Middle frontal gyrus (tissue), 1 donor: Measurements from ENCODE around the gene LIPI.
"Not testable (repeated sequence)": the region's sequence is repeated elsewhere in the genome, so short reads cannot be mapped to it uniquely, and the experiment has no call there.

Experiments used
- DNase-seq: peaks from one replicate; pipeline ENCODE4 v3.0.0-alpha.2; 2015; ENCODE audit warnings: low spot score; ENCODE audit errors: extremely low spot score

The LIPI gene

DNA sequence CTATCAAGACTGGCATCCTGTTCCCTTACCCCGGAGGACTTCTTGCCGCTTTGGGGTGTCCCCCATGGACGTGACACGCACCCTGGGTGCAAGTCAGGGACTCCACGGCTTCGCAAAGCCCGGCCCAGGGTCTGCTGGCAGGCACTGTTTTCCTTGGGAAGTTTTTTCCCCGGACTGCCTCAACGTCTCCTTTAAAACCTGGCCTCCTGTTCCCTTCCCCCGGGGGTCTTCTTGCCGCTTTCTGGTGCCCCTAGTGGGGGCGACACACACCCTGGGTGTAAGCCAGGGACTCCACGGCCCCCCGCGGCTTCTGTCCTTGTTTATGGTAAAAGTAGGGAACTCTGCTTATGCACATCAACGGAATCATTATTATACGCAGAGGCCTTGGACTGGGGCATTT lies 136.6 kb downstream of the LIPI start:
- no peak for DNase-seq

DNA sequence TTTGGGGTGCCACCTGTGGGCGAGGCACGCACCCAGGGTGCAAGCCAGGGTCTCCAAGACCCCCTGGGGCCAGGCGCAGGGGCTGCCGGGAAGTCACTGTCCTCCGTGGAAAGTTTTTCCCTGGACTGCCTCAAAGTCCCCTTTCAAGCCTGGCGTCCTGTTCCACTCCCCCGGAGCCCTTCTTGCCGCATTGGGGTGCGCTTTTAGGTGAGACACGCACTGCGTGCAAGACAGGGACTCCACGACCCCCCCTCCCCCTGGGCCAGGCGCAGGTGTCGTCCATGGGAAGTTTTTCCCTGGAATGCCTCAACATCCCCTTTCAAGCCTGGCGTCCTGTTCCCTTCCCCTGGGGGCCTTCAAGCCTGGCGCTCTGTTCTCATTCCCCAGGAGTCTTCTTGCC lies 137.1 kb downstream of the LIPI start:
- DNase-seq, result no peak

DNA sequence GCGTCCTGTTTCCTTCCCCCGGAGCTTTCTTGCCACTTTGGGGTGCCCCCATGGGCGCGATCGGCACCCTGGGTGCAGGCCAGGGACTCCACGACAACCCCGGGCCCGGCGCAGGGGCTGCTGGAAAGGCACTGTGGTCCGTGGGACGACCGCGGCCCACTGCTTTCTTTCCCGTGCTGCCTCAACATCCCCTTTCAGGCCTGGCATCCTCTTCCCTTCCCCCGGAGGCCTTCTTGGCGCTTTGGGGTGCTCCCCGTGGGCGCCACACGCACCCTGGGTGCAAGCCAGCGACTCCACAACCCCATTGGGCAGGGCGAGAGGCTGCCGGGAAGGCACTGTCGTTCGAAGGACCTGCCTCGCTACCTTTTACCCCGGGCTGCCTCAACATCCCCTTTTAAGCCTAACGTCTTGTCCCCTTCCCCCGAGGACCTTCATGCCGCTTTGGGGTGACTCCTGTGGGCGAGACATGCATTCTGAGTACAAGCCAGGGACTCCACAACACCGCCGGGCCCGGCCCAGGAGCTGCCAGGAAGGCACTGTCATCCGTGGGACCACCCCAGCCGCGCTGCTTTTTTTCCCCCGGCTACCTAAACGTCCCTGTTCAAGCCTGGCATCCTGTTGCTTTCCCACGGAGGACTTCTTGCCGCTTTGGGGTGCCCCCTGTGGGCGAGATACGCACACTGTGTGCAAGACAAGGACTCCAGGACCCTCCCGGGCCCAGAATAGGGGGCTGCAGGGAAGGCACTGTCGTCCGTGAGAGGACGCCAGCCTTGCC lies 137.8 kb downstream of the LIPI start:
- no peak for DNase-seq

DNA sequence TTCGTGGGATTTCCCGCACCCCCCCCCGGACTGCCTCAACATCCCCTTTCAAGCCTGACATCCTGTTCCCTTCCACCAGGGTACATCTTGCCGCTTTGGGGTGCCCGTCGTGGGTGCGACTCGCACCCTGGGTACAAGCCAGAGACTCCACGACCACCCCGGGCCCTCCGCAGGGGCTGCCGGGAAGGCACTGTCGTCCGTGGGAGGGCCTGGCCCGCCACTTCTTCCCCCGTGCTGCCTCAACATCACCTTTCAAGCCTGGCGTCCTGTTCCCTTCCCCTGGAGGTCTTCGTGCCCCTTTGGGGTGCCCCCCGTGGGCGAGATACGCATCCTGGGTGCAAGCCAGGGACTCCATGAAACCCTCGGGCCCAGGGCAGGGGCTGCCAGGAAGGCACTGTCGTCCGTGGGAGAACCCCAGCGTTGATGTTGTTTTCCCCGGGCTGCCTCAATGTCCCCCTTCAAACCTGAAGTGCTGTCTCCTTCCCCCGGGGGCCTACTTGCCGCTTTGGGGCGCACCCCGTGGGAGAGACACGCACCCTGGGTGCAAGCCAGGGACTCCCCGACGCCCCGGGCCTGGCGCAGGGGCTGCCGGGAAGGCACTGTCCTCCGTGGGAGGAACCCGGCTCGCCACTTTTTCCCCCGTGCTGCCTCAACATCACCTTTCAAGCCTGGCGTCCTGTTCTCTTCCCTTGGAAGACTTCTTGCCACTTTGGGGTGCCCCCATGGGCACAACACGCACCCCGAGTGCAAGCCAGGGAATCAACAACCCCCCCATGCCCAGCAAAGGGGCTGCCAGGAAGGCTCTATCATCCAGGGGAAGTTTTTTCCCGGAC lies 138.6 kb downstream of the LIPI start:
- DNase-seq, result no peak

DNA sequence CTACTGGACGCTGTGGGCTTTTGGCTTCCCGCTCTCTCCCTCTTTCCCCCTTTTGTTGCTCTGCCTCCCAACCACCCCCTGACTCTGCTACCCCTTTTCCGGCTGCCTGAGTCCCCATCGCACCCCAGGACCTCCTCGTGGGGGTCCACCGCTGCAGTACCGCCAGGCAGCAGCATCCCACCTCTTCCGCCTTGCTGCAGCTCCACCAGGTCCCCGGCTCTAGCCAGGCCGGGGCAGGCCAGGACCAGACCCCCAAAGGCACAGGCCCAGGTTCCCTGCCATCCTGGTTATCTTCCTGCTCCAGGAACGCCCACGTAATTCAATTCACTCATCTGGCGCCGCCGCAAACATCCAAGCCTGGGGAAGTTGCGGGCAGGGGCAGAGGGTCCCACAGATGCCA lies 139.8 kb downstream of the LIPI start:
- no peak for DNase-seq

DNA sequence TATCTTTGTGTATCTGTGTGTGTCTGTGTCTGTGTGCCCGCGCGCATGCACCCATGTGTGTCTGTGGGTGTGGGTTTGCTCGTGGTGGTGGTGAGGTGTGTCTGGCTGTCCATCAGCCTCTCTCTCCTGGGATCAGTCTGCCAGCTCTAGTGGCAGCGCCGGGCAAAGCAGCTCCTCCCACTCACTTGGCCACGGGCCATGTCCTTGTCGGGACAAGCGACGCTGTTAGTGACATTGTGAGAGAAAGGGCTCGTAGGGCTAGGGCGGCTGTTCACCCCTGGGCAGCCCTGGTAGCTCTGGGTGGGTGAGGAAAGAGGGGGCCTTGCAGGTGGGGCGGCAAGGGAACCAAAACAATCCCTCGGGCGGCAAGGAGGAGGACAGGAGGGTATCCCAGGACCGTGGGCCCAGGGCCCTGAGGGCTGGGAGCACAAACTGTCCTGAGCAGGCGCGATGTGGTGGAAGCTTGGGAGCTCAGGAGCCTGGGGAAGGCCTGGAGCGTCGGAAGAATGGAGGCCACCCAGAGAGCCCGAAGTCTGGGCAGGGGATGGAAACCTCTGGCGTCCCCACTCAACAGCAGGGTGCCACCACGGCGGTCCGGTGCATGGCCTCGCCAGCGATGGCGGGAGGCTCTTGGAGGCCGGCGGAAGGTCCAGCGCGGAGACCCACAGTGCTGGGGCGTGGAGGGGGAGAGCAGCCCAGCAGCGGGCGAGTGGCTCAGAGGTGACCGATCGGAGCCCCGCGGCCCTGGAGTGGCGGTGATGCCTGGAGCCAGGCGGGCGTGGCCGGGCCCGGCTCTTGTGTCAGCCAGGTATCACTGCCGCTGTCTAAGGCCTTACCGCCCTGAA lies 140.5 kb downstream of the LIPI start:
- no peak for DNase-seq

DNA sequence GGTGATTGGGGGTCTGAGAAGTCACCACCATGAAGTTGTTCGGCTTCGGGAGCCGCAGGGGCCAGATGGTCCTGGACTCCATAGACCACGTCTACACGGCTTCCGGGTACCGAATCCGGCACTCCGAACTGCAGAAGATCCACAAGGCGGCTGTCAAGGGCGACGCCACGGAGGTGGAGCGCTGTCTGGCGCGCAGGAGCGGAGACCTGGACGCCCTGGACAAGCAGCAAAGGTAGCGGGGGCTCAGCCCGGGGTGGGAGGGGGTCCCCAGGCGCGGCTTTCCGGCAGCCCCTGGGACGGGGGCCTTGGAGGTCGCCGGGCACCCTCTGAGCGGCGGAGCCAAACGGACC lies 146.5 kb downstream of the LIPI start:
- DNase-seq, result no peak

DNA sequence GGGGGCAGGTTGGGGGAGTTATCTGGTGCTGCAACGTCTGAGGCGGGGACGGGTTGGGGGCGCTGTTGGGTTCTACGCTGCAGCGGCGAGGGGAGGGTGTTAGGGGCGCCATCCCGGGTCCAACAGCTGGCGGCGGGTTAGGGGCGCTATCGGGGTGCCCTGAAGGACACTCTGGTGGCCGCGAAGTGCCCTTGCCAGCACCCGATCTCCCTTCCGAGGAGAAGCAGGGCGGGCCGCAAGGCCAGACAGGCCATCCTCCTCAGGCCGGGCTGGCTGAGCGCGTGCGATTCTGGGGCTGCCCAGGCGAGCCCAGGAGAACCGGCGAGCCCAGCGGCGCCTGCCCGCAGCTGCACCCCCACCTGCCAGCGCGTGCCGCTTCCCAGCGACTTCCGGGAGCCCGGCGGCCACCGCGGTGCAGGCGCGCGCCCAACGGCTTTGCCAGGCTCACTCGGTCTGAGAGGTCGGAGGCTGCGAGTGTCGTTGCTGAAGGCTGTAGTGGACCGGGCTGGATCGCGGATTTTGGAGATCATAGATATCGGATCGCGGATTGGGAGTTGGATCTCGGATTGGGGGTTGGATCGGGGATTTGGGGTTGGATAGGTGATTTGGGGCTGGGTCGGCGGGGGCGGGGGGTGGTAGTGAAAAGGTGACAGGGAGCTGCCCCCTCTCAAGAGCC lies 147.0 kb downstream of the LIPI start:
- not testable (repeated sequence) for DNase-seq

DNA sequence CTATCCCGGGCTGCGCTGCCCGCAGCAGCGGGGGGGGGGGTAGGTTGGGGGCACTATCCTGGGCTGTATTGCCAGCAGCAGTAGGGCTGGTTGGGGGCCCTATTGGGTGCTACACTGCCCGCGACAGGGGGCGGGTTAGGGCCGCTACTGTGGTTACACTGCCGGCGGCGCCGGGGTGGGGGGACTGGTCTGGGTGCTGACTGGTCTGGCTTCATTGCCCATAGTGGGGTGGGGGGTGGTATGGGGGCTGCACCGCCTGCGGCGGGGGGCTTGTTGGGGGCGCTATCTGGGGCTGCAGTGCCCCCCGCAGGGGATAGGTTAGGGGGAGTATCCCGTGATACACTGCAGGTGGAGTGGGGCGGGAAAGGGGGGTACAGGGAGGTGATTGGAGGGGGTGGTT lies 148.1 kb downstream of the LIPI start:
- DNase-seq, result not testable (repeated sequence)

DNA sequence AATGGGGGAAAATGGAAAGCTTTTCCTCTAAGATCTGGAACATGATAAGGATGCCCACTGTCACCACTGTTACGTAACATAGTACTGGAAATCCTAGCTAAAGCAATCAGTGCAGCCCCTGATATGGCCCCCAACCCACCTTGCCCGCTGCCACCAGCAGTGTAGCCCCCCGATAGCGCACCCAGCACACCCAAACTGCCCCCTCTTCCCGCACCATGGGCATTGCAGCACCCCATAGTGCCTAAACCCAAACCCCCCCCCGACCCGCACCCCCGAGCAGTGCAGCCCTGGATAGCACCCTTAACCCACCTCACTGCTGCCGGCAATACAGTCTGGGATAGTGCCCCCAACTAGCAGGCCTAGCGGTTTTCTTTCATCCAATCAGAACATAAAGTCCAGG lies 148.9 kb downstream of the LIPI start:
- not testable (repeated sequence) for DNase-seq

DNA sequence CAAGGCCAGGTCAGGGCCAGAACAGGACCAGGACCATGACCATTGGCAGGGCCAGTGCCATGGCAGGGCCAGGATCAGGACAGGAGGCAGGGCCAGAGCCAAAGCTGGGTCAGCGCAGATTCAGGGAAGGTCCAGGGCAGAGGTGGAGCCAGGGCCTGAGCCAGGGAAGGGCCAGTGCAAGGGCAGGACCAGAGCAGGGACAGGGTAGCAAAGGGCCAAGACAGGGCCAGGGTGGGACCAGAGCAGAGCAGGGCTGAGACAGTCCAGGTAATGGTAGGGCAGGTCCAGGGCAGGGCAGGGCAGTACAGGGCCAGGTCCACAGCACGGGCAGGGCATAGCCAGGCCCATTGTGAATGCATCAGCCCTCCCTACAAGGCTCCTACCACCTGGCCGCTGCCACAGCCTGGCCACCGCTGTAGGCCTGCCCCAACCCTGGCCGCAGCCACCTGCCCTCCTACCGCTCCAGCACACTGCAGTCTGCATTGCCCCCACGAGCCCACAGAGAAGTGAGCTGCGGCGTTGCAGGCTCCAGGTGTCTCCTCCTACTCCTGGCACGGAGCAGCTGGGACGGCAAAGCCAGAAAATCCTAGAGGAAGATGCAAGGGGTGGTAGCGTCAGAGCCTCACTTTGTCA lies 151.6 kb downstream of the LIPI start:
- not testable (repeated sequence) for DNase-seq
